HEK293 (cell line): ENCODE data around the gene NCKAP5.

ENCODE experiments used
- CTCF ChIA-PET: fragments of 350-600 bp; formaldehyde crosslinking; extraction: SDS; loops from one replicate; lab custom pipeline; 2021; ENCODE audit warnings: antibody characterized with exemption; lab: Yijun Ruan, JAX
- POLR2A ChIA-PET: fragments of 300-600 bp; formaldehyde crosslinking; extraction: SDS; loops from one replicate; lab custom pipeline; 2020; ENCODE audit warnings: antibody characterized with exemption, inconsistent platforms; lab: Yijun Ruan, JAX
- H3K27ac ChIP-seq: fragments of 200-500 bp; sonication (Bioruptor generic); 2 replicates; pipeline ENCODE4 v1.5.1; 2014; ENCODE audit warnings: low read depth, low read length, control low read depth, inconsistent platforms; ENCODE audit errors: extremely low read depth
- H3K36me3 ChIP-seq, 2 experiments: fragments of 200-500 bp in 1 of 2; sonication (Bioruptor generic) in 1 of 2; 1 replicate in 1 of 2; 2 replicates in 1 of 2; pipeline ENCODE4 v1.5.1; 2014 to 2017; ENCODE audit warnings: inconsistent platforms in 2 of 2, low read length in 2 of 2; ENCODE audit not compliant: control insufficient read depth in 2 of 2, insufficient read depth in 1 of 2
- H3K4me1 ChIP-seq: fragments of 200-500 bp; sonication (Bioruptor generic); 2 replicates; pipeline ENCODE4 v1.5.1; 2014; ENCODE audit warnings: mild to moderate bottlenecking, low read length, inconsistent platforms; ENCODE audit not compliant: control insufficient read depth, insufficient read depth
- H3K4me3 ChIP-seq: 2 replicates; pipeline ENCODE4 v1.5.1; 2011; ENCODE audit warnings: low read depth, mild to moderate bottlenecking, control low read depth, low read length, moderate library complexity
- H3K9me3 ChIP-seq: fragments of 200-500 bp; sonication (Bioruptor generic); 2 replicates; pipeline ENCODE4 v1.5.1; 2014; ENCODE audit warnings: low read depth, low read length, inconsistent platforms; ENCODE audit not compliant: control insufficient read depth, insufficient read depth
- EGR2 ChIP-seq: fragments of 450-650 bp; formaldehyde crosslinking; IDR thresholded peaks from 2 replicates; pipeline ENCODE4 v1.5.1; 2016; ENCODE audit warnings: low read depth, missing biosample characterization, missing genetic modification characterization
- MZF1 ChIP-seq: fragments of 450-650 bp; formaldehyde crosslinking; IDR thresholded peaks from 2 replicates; pipeline ENCODE4 v1.5.1; 2017; ENCODE audit warnings: missing biosample characterization, missing genetic modification characterization, borderline replicate concordance
- RBAK ChIP-seq: fragments of 450-650 bp; formaldehyde crosslinking; IDR thresholded peaks from 2 replicates; pipeline ENCODE4 v1.5.1; 2016; ENCODE audit warnings: missing biosample characterization, missing genetic modification characterization
- SCRT2 ChIP-seq: fragments of 450-650 bp; formaldehyde crosslinking; IDR thresholded peaks from 2 replicates; pipeline ENCODE4 v1.5.1; 2016; ENCODE audit warnings: missing biosample characterization, missing genetic modification characterization
- ZEB2 ChIP-seq: fragments of 450-650 bp; formaldehyde crosslinking; IDR thresholded peaks from 2 replicates; pipeline ENCODE4 v1.5.1; 2016; ENCODE audit warnings: missing biosample characterization, missing genetic modification characterization
- ZNF155 ChIP-seq: fragments of 450-650 bp; formaldehyde crosslinking; IDR thresholded peaks from 2 replicates; pipeline ENCODE4 v1.5.1; 2016; ENCODE audit warnings: missing biosample characterization, missing genetic modification characterization
- ZNF239 ChIP-seq: fragments of 450-650 bp; formaldehyde crosslinking; IDR thresholded peaks from 2 replicates; pipeline ENCODE4 v1.5.1; 2016; ENCODE audit warnings: missing biosample characterization, missing genetic modification characterization
- ZNF514 ChIP-seq: fragments of 450-650 bp; formaldehyde crosslinking; IDR thresholded peaks from 2 replicates; pipeline ENCODE4 v1.5.1; 2016; ENCODE audit warnings: missing biosample characterization, missing genetic modification characterization
- ZNF558 ChIP-seq: fragments of 450-650 bp; formaldehyde crosslinking; IDR thresholded peaks from 2 replicates; pipeline ENCODE4 v1.5.1; 2016; ENCODE audit warnings: missing biosample characterization, missing genetic modification characterization
- TF ChIP-seq, protein P1 (sequence below): fragments of 450-650 bp; formaldehyde crosslinking; conservative IDR thresholded peaks from 2 replicates; pipeline ENCODE4 v1.5.1; 2016; ENCODE audit warnings: low read depth, missing biosample characterization, missing genetic modification characterization
- TF ChIP-seq, protein P2 (sequence below): fragments of 450-650 bp; formaldehyde crosslinking; IDR thresholded peaks from 2 replicates; pipeline ENCODE4 v1.5.1; 2016; ENCODE audit warnings: missing biosample characterization, missing genetic modification characterization, borderline replicate concordance
- TF ChIP-seq, protein P3 (sequence below): fragments of 450-650 bp; formaldehyde crosslinking; IDR thresholded peaks from 2 replicates; pipeline ENCODE4 v1.5.1; 2016; ENCODE audit warnings: missing biosample characterization, missing genetic modification characterization
- TF ChIP-seq, protein P4 (sequence below): fragments of 450-650 bp; formaldehyde crosslinking; IDR thresholded peaks from 2 replicates; pipeline ENCODE4 v1.5.1; 2016; ENCODE audit warnings: missing biosample characterization, missing genetic modification characterization
- TF ChIP-seq, protein P5 (sequence below): fragments of 450-650 bp; formaldehyde crosslinking; IDR thresholded peaks from 2 replicates; pipeline ENCODE4 v1.5.1; 2017; ENCODE audit warnings: missing biosample characterization, missing genetic modification characterization
- TF ChIP-seq, protein P6 (sequence below): fragments of 450-650 bp; formaldehyde crosslinking; IDR thresholded peaks from 2 replicates; pipeline ENCODE4 v1.5.1; 2017; ENCODE audit warnings: missing biosample characterization, missing genetic modification characterization

NCKAP5 gene

DNA sequence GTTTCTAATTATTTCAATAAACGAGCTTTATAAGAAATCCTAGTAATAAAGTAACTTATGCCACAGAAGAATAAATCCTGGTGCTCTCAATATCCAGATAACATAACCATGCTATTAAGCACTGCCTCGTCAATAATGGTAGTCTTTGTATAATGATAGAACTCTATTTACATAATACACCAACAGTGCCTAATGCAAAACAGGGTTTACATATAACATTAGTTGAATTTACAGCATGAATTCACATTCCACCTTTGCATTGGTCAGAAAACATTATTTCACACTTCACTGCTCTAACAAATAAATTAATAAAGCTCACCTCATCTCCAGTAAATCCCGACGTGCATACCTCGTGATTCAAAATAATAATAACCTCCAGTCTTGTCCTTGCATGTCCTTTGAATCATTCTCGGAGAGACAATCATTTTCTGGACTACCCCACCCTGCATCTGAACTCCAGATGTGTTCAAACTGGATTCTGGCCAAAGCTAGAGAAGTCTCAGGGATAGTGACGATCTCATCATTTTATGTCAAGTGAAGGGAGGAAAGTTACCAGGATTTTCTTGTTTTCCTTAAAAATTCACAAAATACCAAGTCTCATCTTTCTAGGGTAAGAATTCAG, 189.2 kb downstream of the NCKAP5 start (continued):
- TF ChIP-seq, protein P1, sequence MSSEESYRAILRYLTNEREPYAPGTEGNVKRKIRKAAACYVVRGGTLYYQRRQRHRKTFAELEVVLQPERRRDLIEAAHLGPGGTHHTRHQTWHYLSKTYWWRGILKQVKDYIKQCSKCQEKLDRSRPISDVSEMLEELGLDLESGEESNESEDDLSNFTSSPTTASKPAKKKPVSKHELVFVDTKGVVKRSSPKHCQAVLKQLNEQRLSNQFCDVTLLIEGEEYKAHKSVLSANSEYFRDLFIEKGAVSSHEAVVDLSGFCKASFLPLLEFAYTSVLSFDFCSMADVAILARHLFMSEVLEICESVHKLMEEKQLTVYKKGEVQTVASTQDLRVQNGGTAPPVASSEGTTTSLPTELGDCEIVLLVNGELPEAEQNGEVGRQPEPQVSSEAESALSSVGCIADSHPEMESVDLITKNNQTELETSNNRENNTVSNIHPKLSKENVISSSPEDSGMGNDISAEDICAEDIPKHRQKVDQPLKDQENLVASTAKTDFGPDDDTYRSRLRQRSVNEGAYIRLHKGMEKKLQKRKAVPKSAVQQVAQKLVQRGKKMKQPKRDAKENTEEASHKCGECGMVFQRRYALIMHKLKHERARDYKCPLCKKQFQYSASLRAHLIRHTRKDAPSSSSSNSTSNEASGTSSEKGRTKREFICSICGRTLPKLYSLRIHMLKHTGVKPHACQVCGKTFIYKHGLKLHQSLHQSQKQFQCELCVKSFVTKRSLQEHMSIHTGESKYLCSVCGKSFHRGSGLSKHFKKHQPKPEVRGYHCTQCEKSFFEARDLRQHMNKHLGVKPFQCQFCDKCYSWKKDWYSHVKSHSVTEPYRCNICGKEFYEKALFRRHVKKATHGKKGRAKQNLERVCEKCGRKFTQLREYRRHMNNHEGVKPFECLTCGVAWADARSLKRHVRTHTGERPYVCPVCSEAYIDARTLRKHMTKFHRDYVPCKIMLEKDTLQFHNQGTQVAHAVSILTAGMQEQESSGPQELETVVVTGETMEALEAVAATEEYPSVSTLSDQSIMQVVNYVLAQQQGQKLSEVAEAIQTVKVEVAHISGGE (tag by site-specific recombination) = no peak

DNA sequence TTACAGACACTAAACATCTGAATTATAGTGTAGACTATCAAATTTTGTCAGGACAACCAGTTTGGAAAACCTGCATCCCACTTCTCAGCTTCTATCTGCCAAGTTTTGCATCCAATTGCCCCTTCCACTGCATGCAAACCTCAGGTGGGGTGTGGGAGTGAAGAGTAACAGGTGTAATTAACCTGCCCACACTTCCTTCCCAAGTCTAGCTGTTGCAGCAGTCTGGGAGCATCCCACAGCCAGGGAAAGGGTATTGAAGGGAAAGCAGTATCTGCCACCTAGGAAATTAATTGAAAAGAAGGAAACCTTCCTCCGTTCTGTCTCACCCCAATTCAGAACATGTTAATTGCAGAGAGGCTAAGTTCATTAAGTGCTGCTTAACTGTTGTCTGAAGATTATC, 189.9 kb downstream of the NCKAP5 start:
- H3K9me3 ChIP-seq = no peaks in the 10 kb centered on the region
- no peak overlapping the region for H3K27ac ChIP-seq
- ChIA-PET CTCF (no interaction called here), POLR2A (no interaction called here)
- H3K36me3 ChIP-seq = no peaks in the 10 kb centered on the region
- H3K4me3 ChIP-seq = no peak overlapping the region
- no peaks in the 10 kb centered on the region for H3K4me1 ChIP-seq
- TF ChIP-seq, protein P2, sequence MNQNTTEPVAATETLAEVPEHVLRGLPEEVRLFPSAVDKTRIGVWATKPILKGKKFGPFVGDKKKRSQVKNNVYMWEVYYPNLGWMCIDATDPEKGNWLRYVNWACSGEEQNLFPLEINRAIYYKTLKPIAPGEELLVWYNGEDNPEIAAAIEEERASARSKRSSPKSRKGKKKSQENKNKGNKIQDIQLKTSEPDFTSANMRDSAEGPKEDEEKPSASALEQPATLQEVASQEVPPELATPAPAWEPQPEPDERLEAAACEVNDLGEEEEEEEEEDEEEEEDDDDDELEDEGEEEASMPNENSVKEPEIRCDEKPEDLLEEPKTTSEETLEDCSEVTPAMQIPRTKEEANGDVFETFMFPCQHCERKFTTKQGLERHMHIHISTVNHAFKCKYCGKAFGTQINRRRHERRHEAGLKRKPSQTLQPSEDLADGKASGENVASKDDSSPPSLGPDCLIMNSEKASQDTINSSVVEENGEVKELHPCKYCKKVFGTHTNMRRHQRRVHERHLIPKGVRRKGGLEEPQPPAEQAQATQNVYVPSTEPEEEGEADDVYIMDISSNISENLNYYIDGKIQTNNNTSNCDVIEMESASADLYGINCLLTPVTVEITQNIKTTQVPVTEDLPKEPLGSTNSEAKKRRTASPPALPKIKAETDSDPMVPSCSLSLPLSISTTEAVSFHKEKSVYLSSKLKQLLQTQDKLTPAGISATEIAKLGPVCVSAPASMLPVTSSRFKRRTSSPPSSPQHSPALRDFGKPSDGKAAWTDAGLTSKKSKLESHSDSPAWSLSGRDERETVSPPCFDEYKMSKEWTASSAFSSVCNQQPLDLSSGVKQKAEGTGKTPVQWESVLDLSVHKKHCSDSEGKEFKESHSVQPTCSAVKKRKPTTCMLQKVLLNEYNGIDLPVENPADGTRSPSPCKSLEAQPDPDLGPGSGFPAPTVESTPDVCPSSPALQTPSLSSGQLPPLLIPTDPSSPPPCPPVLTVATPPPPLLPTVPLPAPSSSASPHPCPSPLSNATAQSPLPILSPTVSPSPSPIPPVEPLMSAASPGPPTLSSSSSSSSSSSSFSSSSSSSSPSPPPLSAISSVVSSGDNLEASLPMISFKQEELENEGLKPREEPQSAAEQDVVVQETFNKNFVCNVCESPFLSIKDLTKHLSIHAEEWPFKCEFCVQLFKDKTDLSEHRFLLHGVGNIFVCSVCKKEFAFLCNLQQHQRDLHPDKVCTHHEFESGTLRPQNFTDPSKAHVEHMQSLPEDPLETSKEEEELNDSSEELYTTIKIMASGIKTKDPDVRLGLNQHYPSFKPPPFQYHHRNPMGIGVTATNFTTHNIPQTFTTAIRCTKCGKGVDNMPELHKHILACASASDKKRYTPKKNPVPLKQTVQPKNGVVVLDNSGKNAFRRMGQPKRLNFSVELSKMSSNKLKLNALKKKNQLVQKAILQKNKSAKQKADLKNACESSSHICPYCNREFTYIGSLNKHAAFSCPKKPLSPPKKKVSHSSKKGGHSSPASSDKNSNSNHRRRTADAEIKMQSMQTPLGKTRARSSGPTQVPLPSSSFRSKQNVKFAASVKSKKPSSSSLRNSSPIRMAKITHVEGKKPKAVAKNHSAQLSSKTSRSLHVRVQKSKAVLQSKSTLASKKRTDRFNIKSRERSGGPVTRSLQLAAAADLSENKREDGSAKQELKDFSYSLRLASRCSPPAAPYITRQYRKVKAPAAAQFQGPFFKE = no peak
- TF ChIP-seq ZNF239 (no peak), RBAK (no peak), ZEB2 (tag by site-specific recombination) (no peak), ZNF155 (tag by site-specific recombination) (no peak), SCRT2 (peak; percentile 48; the same call in 1 of the 2 replicates), ZNF514 (tag by site-specific recombination) (no peak), EGR2 (tag by site-specific recombination) (0 out of 2 replicates have a peak, but pooled peaks have one; percentile 26), ZNF558 (tag by site-specific recombination) (no peak), MZF1 (tag by site-specific recombination) (no peak)
- TF ChIP-seq, protein P3, sequence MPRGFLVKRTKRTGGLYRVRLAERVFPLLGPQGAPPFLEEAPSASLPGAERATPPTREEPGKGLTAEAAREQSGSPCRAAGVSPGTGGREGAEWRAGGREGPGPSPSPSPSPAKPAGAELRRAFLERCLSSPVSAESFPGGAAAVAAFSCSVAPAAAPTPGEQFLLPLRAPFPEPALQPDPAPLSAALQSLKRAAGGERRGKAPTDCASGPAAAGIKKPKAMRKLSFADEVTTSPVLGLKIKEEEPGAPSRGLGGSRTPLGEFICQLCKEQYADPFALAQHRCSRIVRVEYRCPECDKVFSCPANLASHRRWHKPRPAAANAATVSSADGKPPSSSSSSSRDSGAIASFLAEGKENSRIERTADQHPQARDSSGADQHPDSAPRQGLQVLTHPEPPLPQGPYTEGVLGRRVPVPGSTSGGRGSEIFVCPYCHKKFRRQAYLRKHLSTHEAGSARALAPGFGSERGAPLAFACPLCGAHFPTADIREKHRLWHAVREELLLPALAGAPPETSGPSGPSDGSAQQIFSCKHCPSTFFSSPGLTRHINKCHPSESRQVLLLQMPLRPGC (tag by site-specific recombination) = no peak

DNA sequence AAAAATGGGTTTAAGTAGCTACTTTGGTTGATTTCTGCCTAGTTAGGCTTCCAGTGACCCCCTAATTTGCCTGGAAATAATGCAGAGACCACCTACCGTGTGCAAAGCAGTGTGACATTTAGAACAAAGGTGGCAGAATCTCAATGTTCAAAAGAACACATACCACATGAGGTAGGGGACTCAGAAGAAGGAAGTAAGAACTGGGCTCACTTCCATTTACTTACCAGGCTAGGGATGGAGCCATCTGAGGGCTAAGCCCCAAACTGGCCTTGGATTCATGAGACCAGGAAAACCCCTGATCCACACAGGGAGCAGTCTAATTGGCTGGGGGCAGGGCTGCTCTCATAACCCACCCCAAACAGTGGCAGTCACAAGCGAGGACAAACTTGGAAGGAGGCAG, 190.7 kb downstream of the NCKAP5 start:
- ChIA-PET CTCF (no interaction called here), POLR2A (no interaction called here)
- H3K4me3 ChIP-seq = no peak overlapping the region
- no peaks in the 10 kb centered on the region for H3K4me1 ChIP-seq
- no peaks in the 10 kb centered on the region for H3K36me3 ChIP-seq
- H3K27ac ChIP-seq = no peak overlapping the region
- H3K9me3 ChIP-seq = no peaks in the 10 kb centered on the region
- TF ChIP-seq, protein P4, sequence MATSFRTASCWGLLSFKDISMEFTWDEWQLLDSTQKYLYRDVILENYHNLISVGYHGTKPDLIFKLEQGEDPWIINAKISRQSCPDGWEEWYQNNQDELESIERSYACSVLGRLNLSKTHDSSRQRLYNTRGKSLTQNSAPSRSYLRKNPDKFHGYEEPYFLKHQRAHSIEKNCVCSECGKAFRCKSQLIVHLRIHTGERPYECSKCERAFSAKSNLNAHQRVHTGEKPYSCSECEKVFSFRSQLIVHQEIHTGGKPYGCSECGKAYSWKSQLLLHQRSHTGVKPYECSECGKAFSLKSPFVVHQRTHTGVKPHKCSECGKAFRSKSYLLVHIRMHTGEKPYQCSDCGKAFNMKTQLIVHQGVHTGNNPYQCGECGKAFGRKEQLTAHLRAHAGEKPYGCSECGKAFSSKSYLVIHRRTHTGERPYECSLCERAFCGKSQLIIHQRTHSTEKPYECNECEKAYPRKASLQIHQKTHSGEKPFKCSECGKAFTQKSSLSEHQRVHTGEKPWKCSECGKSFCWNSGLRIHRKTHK (tag by site-specific recombination) = no peak
- TF ChIP-seq, protein P5, sequence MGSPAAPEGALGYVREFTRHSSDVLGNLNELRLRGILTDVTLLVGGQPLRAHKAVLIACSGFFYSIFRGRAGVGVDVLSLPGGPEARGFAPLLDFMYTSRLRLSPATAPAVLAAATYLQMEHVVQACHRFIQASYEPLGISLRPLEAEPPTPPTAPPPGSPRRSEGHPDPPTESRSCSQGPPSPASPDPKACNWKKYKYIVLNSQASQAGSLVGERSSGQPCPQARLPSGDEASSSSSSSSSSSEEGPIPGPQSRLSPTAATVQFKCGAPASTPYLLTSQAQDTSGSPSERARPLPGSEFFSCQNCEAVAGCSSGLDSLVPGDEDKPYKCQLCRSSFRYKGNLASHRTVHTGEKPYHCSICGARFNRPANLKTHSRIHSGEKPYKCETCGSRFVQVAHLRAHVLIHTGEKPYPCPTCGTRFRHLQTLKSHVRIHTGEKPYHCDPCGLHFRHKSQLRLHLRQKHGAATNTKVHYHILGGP = no peak
- TF ChIP-seq, protein P6, sequence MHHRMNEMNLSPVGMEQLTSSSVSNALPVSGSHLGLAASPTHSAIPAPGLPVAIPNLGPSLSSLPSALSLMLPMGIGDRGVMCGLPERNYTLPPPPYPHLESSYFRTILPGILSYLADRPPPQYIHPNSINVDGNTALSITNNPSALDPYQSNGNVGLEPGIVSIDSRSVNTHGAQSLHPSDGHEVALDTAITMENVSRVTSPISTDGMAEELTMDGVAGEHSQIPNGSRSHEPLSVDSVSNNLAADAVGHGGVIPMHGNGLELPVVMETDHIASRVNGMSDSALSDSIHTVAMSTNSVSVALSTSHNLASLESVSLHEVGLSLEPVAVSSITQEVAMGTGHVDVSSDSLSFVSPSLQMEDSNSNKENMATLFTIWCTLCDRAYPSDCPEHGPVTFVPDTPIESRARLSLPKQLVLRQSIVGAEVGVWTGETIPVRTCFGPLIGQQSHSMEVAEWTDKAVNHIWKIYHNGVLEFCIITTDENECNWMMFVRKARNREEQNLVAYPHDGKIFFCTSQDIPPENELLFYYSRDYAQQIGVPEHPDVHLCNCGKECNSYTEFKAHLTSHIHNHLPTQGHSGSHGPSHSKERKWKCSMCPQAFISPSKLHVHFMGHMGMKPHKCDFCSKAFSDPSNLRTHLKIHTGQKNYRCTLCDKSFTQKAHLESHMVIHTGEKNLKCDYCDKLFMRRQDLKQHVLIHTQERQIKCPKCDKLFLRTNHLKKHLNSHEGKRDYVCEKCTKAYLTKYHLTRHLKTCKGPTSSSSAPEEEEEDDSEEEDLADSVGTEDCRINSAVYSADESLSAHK (tag by site-specific recombination) = no peak
